Esophagus muscularis mucosa (tissue), 4 donors: ENCODE data around the gene COL5A2.

Experiments
- EP300 ChIP-seq: sonication (generic); formaldehyde crosslinking; IDR thresholded peaks from one replicate; pipeline ENCODE4 v1.6.1; 2017; ENCODE audit warnings: antibody characterized with exemption
- POLR2A ChIP-seq: fragments of 450-650 bp; IDR thresholded peaks from one replicate; pipeline ENCODE4 v1.6.1; 2017; ENCODE audit warnings: antibody characterized with exemption, moderate library complexity, mild to moderate bottlenecking, low read depth
- TF ChIP-seq, protein P1 (sequence below), 3 experiments: fragments of 200-600 bp in 2 of 3; fragments of 450-650 bp in 1 of 3; sonication (generic) in 2 of 3; IDR thresholded peaks; one replicate each; pipeline ENCODE4 v1.5.1; 2017 to 2019; ENCODE audit warnings: antibody characterized with exemption in 3 of 3, mild to moderate bottlenecking in 2 of 3, moderate library complexity in 1 of 3

DNA sequence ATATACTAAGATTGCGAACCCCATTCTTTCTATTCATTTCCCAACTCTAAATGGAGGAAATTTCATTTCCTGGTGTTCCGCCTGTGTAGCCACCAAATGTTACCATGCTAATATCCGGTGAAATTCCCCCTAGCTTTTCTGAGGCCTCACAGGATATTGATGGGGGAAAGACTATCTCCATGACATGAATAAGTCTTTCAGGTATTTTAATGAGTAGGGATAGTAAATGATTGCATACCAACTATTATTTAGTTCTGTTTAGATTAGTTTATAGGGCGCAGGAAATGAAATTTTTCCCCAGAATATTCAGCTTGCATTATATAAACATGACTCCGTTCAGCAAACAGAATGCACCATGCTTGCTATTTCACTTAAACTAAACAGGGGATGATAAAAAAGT is 55.4 kb downstream of the COL5A2 start:
- TF ChIP-seq, protein P1, sequence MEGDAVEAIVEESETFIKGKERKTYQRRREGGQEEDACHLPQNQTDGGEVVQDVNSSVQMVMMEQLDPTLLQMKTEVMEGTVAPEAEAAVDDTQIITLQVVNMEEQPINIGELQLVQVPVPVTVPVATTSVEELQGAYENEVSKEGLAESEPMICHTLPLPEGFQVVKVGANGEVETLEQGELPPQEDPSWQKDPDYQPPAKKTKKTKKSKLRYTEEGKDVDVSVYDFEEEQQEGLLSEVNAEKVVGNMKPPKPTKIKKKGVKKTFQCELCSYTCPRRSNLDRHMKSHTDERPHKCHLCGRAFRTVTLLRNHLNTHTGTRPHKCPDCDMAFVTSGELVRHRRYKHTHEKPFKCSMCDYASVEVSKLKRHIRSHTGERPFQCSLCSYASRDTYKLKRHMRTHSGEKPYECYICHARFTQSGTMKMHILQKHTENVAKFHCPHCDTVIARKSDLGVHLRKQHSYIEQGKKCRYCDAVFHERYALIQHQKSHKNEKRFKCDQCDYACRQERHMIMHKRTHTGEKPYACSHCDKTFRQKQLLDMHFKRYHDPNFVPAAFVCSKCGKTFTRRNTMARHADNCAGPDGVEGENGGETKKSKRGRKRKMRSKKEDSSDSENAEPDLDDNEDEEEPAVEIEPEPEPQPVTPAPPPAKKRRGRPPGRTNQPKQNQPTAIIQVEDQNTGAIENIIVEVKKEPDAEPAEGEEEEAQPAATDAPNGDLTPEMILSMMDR (IDR thresholded peaks at IDR 0.05): no peak
- TF ChIP-seq EP300 (no peak), POLR2A (no peak)
